Rectal smooth muscle tissue (tissue), 1 donor: ENCODE data around the gene GZMB.
"Not testable (repeated sequence)": the region's sequence is repeated elsewhere in the genome, so short reads cannot be mapped to it uniquely, and the experiment has no call there.

Experiments
- H3K27ac ChIP-seq: one replicate; pipeline ENCODE4 v1.7.0; 2013; ENCODE audit warnings: low read depth, low read length, inconsistent platforms
- H3K27me3 ChIP-seq: one replicate; pipeline ENCODE4 v1.7.0; 2013; ENCODE audit warnings: low read length; ENCODE audit not compliant: control insufficient read depth, insufficient read depth
- H3K36me3 ChIP-seq: one replicate; pipeline ENCODE4 v1.7.0; 2013; ENCODE audit warnings: low read length; ENCODE audit not compliant: control insufficient read depth, insufficient read depth
- H3K4me1 ChIP-seq: one replicate; pipeline ENCODE4 v1.7.0; 2013; ENCODE audit warnings: low read length; ENCODE audit not compliant: control insufficient read depth, insufficient read depth
- H3K4me3 ChIP-seq: one replicate; pipeline ENCODE4 v1.7.0; 2013; ENCODE audit warnings: low read length
- H3K9ac ChIP-seq: one replicate; pipeline ENCODE4 v1.7.0; 2013; ENCODE audit warnings: low read length

Gene GZMB

GRCh38 chr14:24664366-24664765 is 30.4 kb upstream of the GZMB start:
- Histone ChIP-seq H3K36me3 (no peaks in the 10 kb centered on the region), H3K27ac (no peak overlapping the region), H3K4me3 (no peak overlapping the region), H3K4me1 (no peaks in the 10 kb centered on the region), H3K9ac (no peak overlapping the region), H3K27me3 (no peaks in the 10 kb centered on the region)

GRCh38 chr14:24662753-24663152 is 28.8 kb upstream of the GZMB start:
- no peak overlapping the region for H3K4me3 ChIP-seq
- H3K36me3 ChIP-seq: no peaks in the 10 kb centered on the region
- no peak overlapping the region for H3K9ac ChIP-seq
- no peaks in the 10 kb centered on the region for H3K27me3 ChIP-seq
- H3K27ac ChIP-seq: no peak overlapping the region
- H3K4me1 ChIP-seq: no peaks in the 10 kb centered on the region

GRCh38 chr14:24659916-24660570 is 26.1 kb upstream of the GZMB start:
- H3K9ac ChIP-seq: no peak overlapping the region
- no peak overlapping the region for H3K27ac ChIP-seq
- H3K27me3 ChIP-seq: no peaks in the 10 kb centered on the region
- H3K4me1 ChIP-seq: no peaks in the 10 kb centered on the region
- no peak overlapping the region for H3K4me3 ChIP-seq
- H3K36me3 ChIP-seq: no peaks in the 10 kb centered on the region

GRCh38 chr14:24648361-24648760 is 14.4 kb upstream of the GZMB start:
- H3K9ac ChIP-seq, H3K4me1 ChIP-seq, H3K36me3 ChIP-seq, H3K27me3 ChIP-seq, H3K27ac ChIP-seq, H3K4me3 ChIP-seq: not testable (repeated sequence)

GRCh38 chr14:24639905-24640304 is 5.9 kb upstream of the GZMB start:
- no peaks in the 10 kb centered on the region for H3K4me1 ChIP-seq
- H3K27me3 ChIP-seq: no peaks in the 10 kb centered on the region
- H3K36me3 ChIP-seq: no peaks in the 10 kb centered on the region
- no peak overlapping the region for H3K27ac ChIP-seq
- no peak overlapping the region for H3K4me3 ChIP-seq
- no peak overlapping the region for H3K9ac ChIP-seq

- Histone ChIP-seq H3K9ac (no peak overlapping the region), H3K27ac (no peak overlapping the region), H3K27me3 (no peaks in the 10 kb centered on the region), H3K36me3 (no peaks in the 10 kb centered on the region), H3K4me1 (no peaks in the 10 kb centered on the region), H3K4me3 (no peak overlapping the region)
These were observed 5.3 kb upstream of the GZMB start for GRCh38 chr14:24639270-24639669.

GRCh38 chr14:24633353-24633752 is 637 bp downstream of the GZMB start:
- Histone ChIP-seq H3K27me3 (no peaks in the 10 kb centered on the region), H3K36me3 (no peaks in the 10 kb centered on the region), H3K9ac (no peak overlapping the region), H3K27ac (no peak overlapping the region), H3K4me3 (no peak overlapping the region), H3K4me1 (no peaks in the 10 kb centered on the region)

- Histone ChIP-seq H3K36me3 (no peaks in the 10 kb centered on the region), H3K27me3 (no peaks in the 10 kb centered on the region), H3K27ac (no peak overlapping the region), H3K4me3 (no peak overlapping the region), H3K9ac (no peak overlapping the region), H3K4me1 (no peaks in the 10 kb centered on the region)
These were observed 1.2 kb downstream of the GZMB start for GRCh38 chr14:24632761-24633160.

GRCh38 chr14:24632336-24632735 is 1.7 kb downstream of the GZMB start:
- no peaks in the 10 kb centered on the region for H3K4me1 ChIP-seq
- no peaks in the 10 kb centered on the region for H3K27me3 ChIP-seq
- no peak overlapping the region for H3K4me3 ChIP-seq
- H3K27ac ChIP-seq: no peak overlapping the region
- H3K36me3 ChIP-seq: no peaks in the 10 kb centered on the region
- H3K9ac ChIP-seq: no peak overlapping the region

- H3K4me1 ChIP-seq: no peaks in the 10 kb centered on the region
- no peaks in the 10 kb centered on the region for H3K27me3 ChIP-seq
- H3K9ac ChIP-seq: no peak overlapping the region
- H3K4me3 ChIP-seq: no peak overlapping the region
- H3K27ac ChIP-seq: no peak overlapping the region
- no peaks in the 10 kb centered on the region for H3K36me3 ChIP-seq
These were observed 2.1 kb downstream of the GZMB start for GRCh38 chr14:24631749-24632335.

GRCh38 chr14:24630872-24631477 is 3.0 kb downstream of the GZMB start:
- Histone ChIP-seq H3K27me3 (no peaks in the 10 kb centered on the region), H3K4me3 (no peak overlapping the region), H3K9ac (no peak overlapping the region), H3K36me3 (no peaks in the 10 kb centered on the region), H3K27ac (no peak overlapping the region), H3K4me1 (no peaks in the 10 kb centered on the region)

- H3K27ac ChIP-seq: no peak overlapping the region
- no peak overlapping the region for H3K9ac ChIP-seq
- no peaks in the 10 kb centered on the region for H3K27me3 ChIP-seq
- H3K4me1 ChIP-seq: no peaks in the 10 kb centered on the region
- H3K4me3 ChIP-seq: no peak overlapping the region
- no peaks in the 10 kb centered on the region for H3K36me3 ChIP-seq
These were observed 3.7 kb downstream of the GZMB start for GRCh38 chr14:24630087-24630871.
